ENCODE measurements around the gene MGAT5B. TPM values are rescaled to one million over a fixed set of nuclear protein-coding genes. Genes with fewer than 3 reads are reported as not detected.

MGAT5B gene
- total and polyA plus RNA-seq, 8 donors, result 0.10 to 1.7 (median 0.32) TPM; not detected in 4

- no peak for DNase-seq
- intact Hi-C loops (cut with DNase I; ENCODE audit: low total_unique reads), result no loop called here
These were observed 88.8 kb downstream of the MGAT5B start for GRCh38 chr17:76956846-76957540.

GRCh38 chr17:76957678-76958464, 89.7 kb downstream of the MGAT5B start:
- no peak overlapping the region for H3K4me3 ChIP-seq
- H3K27ac ChIP-seq, result no peak overlapping the region
- peaks cover 0 to 5% (median 0%) of the 10 kb centered on the region in 4 donors for H3K4me1 ChIP-seq
- WGBS, 5 donors, result 42 to 58% (median 50%) methylated on average over 20 to 28 of the region's 28 CpGs
- peak in 1 of 2 donors; percentile 62 for DNase-seq
- no peaks in the 10 kb centered on the region for H3K36me3 ChIP-seq
- H3K9me3 ChIP-seq, result no peaks in the 10 kb centered on the region
- intact Hi-C loops (cut with DNase I; ENCODE audit: low total_unique reads), result no loop called here
- peaks cover 0 to 47% (median 15%) of the 10 kb centered on the region in 3 donors for H3K27me3 ChIP-seq
- TF ChIP-seq EP300 (IDR thresholded peaks at IDR 0.05) (no peak), POLR2A (IDR thresholded peaks at IDR 0.05) (no peak), POLR2AphosphoS5 (IDR thresholded peaks at IDR 0.05) (no peak), CTCF (IDR thresholded peaks at IDR 0.05) (no peak)

More at GRCh38 chr17:76956846-76957540, 88.8 kb downstream of the MGAT5B start:
- peaks cover 0 to 5% (median 0%) of the 10 kb centered on the region in 4 donors for H3K4me1 ChIP-seq
- H3K27me3 ChIP-seq, result peaks cover 0 to 46% (median 15%) of the 10 kb centered on the region in 3 donors
- no peak overlapping the region for H3K4me3 ChIP-seq
- TF ChIP-seq POLR2A (IDR thresholded peaks at IDR 0.05) (no peak), EP300 (IDR thresholded peaks at IDR 0.05) (no peak), CTCF (IDR thresholded peaks at IDR 0.05) (no peak), POLR2AphosphoS5 (IDR thresholded peaks at IDR 0.05) (no peak)
- H3K9me3 ChIP-seq, result no peaks in the 10 kb centered on the region
- no peaks in the 10 kb centered on the region for H3K36me3 ChIP-seq
- H3K27ac ChIP-seq, result no peak overlapping the region
- 81 to 92% (median 87%) methylated on average over 14 to 17 of the region's 17 CpGs for WGBS, 5 donors

- H3K36me3 ChIP-seq, result no peaks in the 10 kb centered on the region
- TF ChIP-seq CTCF (IDR thresholded peaks at IDR 0.05) (no peak), EP300 (IDR thresholded peaks at IDR 0.05) (no peak), POLR2A (IDR thresholded peaks at IDR 0.05) (no peak), POLR2AphosphoS5 (IDR thresholded peaks at IDR 0.05) (no peak)
These were observed 90.8 kb downstream of the MGAT5B start for GRCh38 chr17:76958974-76959373.

GRCh38 chr17:76961869-76962268, 93.7 kb downstream of the MGAT5B start:
- Histone ChIP-seq H3K27ac (no peak overlapping the region), H3K4me3 (no peak overlapping the region), H3K36me3 (no peaks in the 10 kb centered on the region), H3K4me1 (peaks cover 0 to 5% (median 0%) of the 10 kb centered on the region in 4 donors), H3K9me3 (no peaks in the 10 kb centered on the region), H3K27me3 (peaks cover 0 to 58% (median 15%) of the 10 kb centered on the region in 3 donors)
- TF ChIP-seq EP300 (IDR thresholded peaks at IDR 0.05) (no peak), CTCF (IDR thresholded peaks at IDR 0.05) (no peak), POLR2A (IDR thresholded peaks at IDR 0.05) (no peak), POLR2AphosphoS5 (IDR thresholded peaks at IDR 0.05) (no peak)
- 70 to 77% (median 72%) methylated on average over 13 of the region's 13 CpGs for WGBS, 5 donors
- DNase-seq, result no peak
- intact Hi-C loops (cut with DNase I; ENCODE audit: low total_unique reads), result no loop called here

More at GRCh38 chr17:76958974-76959373, 90.8 kb downstream of the MGAT5B start:
- intact Hi-C loops (cut with DNase I; ENCODE audit: low total_unique reads), result no loop called here
- H3K27me3 ChIP-seq, result peaks cover 0 to 58% (median 15%) of the 10 kb centered on the region in 3 donors
- H3K4me1 ChIP-seq, result peaks cover 0 to 5% (median 0%) of the 10 kb centered on the region in 4 donors
- 73 to 82% (median 75%) methylated on average over 9 of the region's 9 CpGs for WGBS, 5 donors
- H3K27ac ChIP-seq, result no peak overlapping the region
- H3K9me3 ChIP-seq, result no peaks in the 10 kb centered on the region
- DNase-seq, result no peak
- no peak overlapping the region for H3K4me3 ChIP-seq

Data from stomach (tissue), 9 donors.